Activated naive CD4-positive, alpha-beta T cell treated with Interleukin-2 at 50 U/mL for 16 hours (primary cell): ENCODE data around the gene SLC2A4.
"Not testable (repeated sequence)": the region's sequence is repeated elsewhere in the genome, so short reads cannot be mapped to it uniquely, and the experiment has no call there.

Experiments used
- DNase-seq: peaks from one replicate; pipeline ENCODE4 v3.0.0-alpha.2; 2020

SLC2A4 gene

GRCh38 chr17:7281074-7281952, at the start of gene SLC2A4:
TSS of gene SLC2A4 (plus strand) at chr17:7281718. CDS start at chr17:7281935, 217 bp downstream.
- DNase-seq: peak; percentile 87

DNA sequence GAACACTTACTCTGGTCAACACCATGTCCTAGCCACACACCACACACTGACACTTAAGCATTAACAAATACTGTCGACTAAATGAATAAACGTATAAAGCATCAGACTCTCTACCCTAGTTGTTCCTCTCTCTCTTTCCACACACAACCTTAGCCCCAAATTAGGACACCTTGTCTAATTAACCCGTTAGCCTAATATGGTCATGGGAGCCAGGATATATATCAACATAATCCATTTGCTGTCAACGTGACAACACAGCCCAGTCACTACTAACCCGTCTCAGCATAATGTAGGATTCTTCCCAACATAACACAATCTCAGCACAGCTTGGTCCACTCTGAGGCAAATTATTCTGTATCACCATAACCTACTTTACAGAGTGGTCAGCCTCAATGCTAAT, 49.4 kb upstream of the SLC2A4 start:
- no peak for DNase-seq

DNA sequence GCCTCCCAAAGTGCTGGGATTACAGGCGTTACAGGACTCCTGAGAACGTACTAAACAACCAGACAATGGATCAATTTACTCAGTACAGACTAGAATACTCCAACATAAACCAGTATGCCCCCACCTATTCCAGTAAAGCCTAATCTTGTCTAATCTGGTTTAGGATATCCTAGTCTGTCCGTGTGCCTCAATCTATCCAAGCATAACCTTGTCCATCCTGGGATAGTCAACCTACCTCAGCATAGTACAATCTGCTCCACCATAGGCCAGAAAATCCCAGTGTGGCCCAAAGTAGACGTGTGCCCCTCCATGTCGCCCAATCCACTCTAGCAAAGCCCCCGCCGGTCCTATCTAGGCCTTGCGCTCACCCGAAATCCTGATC, 47.8 kb upstream of the SLC2A4 start:
- no peak for DNase-seq

- peak; percentile 94 for DNase-seq
Measured at GRCh38 chr17:7234083-7234951, 47.2 kb upstream of the SLC2A4 start, which contains the start of gene DVL2. TSS of gene DVL2 (minus strand) at chr17:7234517. CDS start at chr17:7234262, 255 bp downstream.

DNA sequence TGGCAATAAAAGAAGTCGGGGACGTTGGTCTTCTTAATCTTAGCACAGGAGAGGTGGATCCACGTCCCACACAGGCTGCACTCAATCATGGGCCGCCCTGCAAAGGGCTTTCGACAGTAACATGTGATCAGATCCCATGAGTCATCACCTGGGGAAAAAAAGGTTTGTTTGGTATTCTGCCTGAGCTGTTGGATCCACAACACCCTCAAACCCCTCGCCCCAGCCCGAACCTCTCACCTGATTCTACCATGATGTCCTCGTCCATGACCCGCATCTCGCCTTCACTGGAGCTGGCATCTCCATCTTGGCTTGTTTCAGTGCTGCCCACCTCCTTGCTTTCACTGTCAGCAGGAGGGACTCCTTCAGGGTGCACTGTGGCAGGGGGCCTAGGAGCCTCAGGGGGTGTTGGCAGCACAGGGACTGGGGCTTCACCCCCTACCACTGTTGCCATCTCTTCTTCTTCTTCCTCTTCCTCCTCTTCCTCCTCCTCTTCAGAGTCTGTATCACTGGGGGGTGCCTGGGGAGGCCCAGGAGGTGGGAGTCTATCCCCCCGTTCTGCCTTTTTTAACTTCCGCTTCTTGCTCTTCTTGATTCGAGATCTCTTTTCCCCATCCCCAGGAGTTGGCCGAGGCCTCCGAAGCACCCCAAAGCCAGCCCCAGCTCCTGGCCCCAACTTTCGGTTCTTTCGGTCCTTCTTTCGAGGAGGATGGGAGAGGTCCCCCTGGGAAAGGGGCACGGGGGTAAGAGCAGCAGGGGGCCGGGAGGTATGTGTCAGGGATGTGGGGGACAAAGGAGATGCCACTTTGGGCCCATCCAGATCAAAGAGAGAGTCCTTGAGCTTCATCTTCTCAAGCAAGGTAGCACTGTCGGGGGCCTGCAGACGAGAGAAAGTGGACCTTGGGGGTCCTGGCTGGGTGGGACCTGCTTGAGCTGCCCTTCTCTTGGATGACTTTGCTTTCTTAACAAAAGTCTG, 45.5 kb upstream of the SLC2A4 start:
- peak; percentile 22 for DNase-seq

- no peak for DNase-seq
Measured at GRCh38 chr17:7236808-7237207, 44.7 kb upstream of the SLC2A4 start.

GRCh38 chr17:7237266-7237760, 44.2 kb upstream of the SLC2A4 start:
- DNase-seq: no peak

- peak; percentile 83 for DNase-seq
Measured at GRCh38 chr17:7237761-7238419, 43.6 kb upstream of the SLC2A4 start.

GRCh38 chr17:7238420-7239090, 43.0 kb upstream of the SLC2A4 start:
- peak; percentile 37 for DNase-seq

DNA sequence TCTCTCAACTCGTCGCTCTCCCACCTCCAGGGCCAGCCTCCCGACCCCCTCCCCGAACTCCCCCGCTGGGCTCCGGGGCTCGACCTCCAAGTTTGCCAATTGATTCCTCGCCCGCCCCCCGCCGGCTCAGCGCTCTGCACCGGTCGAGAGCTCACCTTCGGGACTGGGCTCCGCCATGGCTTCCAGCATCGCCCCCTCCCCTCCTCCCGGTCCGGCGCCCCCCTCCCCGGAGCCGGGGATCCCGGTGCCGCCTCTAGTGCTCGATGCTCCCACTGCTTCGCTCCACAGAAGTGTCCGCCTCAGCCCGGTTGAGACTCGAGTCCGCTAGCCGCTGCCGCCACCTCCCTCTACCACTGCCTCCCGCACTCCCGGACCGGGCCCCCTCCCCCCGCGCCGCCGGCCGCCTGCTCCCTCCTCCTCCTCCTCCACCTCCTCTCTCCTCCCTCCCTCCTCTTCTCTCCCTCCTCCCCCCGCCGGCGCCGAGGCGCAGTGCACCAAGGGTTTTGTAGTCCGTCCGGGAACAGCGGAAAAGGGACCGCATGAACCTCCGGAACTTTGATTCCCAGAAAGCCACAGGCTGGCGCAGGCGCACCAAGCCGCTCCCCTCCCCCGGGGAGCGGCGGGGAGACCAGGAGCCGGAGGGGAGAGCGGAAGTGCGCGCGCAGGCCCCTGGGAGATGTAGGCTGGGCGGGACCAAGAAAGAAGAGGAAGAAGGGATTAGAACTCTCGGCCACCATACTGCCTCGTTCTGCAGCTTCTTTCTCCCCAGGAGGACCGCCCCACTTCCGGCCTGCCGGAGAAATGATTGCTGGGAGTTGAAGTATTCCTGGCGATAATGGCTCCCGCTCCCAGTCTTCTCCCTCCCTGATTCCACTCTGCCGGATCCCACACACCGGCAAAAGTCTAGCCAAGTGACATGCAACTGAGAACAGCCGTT, 42.2 kb upstream of the SLC2A4 start, which contains the start of gene PHF23:
PHF23 (minus strand) TSS at position 367 of the 937 bp plus-strand sequence; CDS start at position 189, 178 bp downstream.
- peak; percentile 98 for DNase-seq

- no peak for DNase-seq
Measured at GRCh38 chr17:7240375-7240774, 41.1 kb upstream of the SLC2A4 start.

- DNase-seq: no peak
Measured at GRCh38 chr17:7241090-7241733, 40.3 kb upstream of the SLC2A4 start.

GRCh38 chr17:7241783-7242716, 39.5 kb upstream of the SLC2A4 start, which contains the start of gene GABARAP:
TSS of gene GABARAP (minus strand) at chr17:7242449. CDS start at chr17:7242330, 119 bp downstream.
- peak; percentile 93 for DNase-seq

- DNase-seq: peak; percentile 92
Measured at GRCh38 chr17:7242717-7243452, 38.6 kb upstream of the SLC2A4 start.

GRCh38 chr17:7243453-7243729, 38.1 kb upstream of the SLC2A4 start:
- no peak for DNase-seq

DNA sequence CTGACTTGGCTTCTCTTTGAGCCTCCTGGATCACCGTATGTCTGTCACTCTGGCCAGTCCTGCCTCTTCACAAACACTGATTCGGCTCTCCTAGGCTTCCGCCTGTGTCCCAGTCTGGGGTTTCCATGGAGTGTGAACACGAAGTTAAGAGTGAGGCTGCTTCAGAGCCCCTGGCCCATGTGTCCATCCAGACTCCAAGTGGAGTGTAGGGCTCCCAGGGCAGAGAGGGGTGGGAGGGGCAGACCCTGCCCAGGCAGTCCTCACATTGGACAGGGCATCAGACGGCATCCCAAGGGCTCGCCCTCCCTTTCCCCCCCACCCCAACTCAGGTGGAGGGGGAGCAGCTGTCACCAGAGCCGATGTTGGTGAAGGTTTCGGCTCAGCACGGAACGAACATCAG, 37.7 kb upstream of the SLC2A4 start:
- DNase-seq: not testable (repeated sequence)

DNA sequence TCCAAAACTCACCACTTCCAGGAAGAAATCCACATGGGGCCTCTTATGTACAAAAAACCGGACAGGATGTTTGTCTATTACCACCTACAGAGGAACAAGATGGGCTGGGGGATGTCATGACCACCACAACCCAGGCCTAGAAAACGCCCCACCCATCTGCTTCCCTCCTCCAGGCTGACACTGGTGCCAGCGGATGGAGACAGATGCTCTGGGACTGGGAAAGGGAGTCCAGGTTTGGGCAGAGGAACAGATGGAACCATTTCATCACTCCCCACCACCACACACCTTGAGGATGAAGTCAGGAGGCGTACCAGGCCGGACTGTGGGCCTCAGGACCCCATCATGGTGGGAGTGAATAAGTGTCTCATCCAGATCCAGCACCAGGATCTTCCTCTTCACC, 34.7 kb upstream of the SLC2A4 start:
- DNase-seq: no peak
